ENCODE measurements around the gene CLDN24.

CLDN24 gene

GRCh38 chr4:183322326-183322725, at the start of gene CLDN24:
CLDN24 (minus strand) TSS chr4:183322426; CDS start chr4:183322426, 0 bp downstream.
- no peaks in the 10 kb centered on the region for H3K9me3 ChIP-seq (ENCODE audit: control insufficient read depth, insufficient read depth, low read length)

DNA sequence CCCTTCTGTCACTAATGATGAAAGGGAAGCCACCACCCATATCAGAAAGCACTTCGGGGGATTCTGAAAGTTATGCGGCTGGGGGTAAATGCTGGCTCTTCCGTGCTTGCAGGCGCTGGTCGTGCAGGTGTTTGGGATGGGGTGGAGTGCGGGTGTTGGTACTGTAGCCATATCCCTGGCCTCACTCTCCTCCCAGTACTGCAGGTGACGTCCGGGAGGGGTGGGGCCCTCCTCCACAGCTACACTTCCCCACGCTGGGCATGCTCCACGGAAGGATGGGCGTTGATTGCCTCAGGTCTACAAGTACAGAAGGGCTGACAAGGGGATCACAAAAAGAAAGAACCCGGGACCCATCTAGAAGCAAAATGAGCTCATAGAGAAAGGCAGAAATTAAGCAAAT, 48.6 kb upstream of the CLDN24 start:
- no peaks in the 10 kb centered on the region for H3K27me3 ChIP-seq (ENCODE audit: control insufficient read depth, insufficient read depth, low read length)

More at GRCh38 chr4:183322326-183322725, at the start of gene CLDN24:
- Histone ChIP-seq H3K4me1 (ENCODE audit: control insufficient read depth, insufficient read depth, low read length) (no peaks in the 10 kb centered on the region), H3K36me3 (ENCODE audit: control insufficient read depth, insufficient read depth, low read length) (no peaks in the 10 kb centered on the region), H3K27me3 (ENCODE audit: control insufficient read depth, insufficient read depth, low read length) (no peaks in the 10 kb centered on the region), H3K4me3 (ENCODE audit: low read depth, low read length) (no peak within 1 kb of the TSS), H3K9ac (ENCODE audit: low read depth, low read length) (no peak within 1 kb of the TSS)

DNA sequence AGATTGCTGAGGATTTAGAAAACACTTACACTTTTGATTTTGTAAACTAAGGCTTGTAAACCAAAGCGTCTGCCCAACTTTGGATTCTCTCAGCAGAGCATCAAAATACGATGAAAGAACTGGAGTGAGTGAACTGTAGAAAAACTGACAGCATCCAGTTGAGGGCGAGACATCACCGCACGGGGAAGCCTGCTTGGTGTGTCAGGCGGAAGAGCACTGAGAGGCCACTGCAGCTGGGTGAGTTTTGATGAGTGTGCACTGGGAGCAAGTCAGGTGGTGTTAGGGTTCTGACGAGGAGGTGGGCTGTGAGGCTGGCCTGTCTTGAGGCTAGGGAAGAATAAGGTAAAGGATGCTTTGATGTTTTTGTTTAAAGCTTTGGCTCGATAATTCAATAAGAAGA, 46.8 kb upstream of the CLDN24 start:
- Histone ChIP-seq H3K36me3 (ENCODE audit: control insufficient read depth, insufficient read depth, low read length) (no peaks in the 10 kb centered on the region), H3K9me3 (ENCODE audit: control insufficient read depth, insufficient read depth, low read length) (no peaks in the 10 kb centered on the region), H3K4me3 (ENCODE audit: low read depth, low read length) (no peak overlapping the region), H3K4me1 (ENCODE audit: control insufficient read depth, insufficient read depth, low read length) (no peaks in the 10 kb centered on the region), H3K9ac (ENCODE audit: low read depth, low read length) (no peak overlapping the region), H3K27me3 (ENCODE audit: control insufficient read depth, insufficient read depth, low read length) (no peaks in the 10 kb centered on the region)

More for the DNA sequence above, 48.6 kb upstream of the CLDN24 start:
- Histone ChIP-seq H3K9ac (ENCODE audit: low read depth, low read length) (no peak overlapping the region), H3K4me3 (ENCODE audit: low read depth, low read length) (no peak overlapping the region), H3K36me3 (ENCODE audit: control insufficient read depth, insufficient read depth, low read length) (no peaks in the 10 kb centered on the region), H3K4me1 (ENCODE audit: control insufficient read depth, insufficient read depth, low read length) (no peaks in the 10 kb centered on the region), H3K9me3 (ENCODE audit: control insufficient read depth, insufficient read depth, low read length) (no peaks in the 10 kb centered on the region)

GRCh38 chr4:183366206-183366835, 44.1 kb upstream of the CLDN24 start:
- Histone ChIP-seq H3K27me3 (ENCODE audit: control insufficient read depth, insufficient read depth, low read length) (no peaks in the 10 kb centered on the region), H3K9me3 (ENCODE audit: control insufficient read depth, insufficient read depth, low read length) (no peaks in the 10 kb centered on the region), H3K4me3 (ENCODE audit: low read depth, low read length) (no peak overlapping the region), H3K4me1 (ENCODE audit: control insufficient read depth, insufficient read depth, low read length) (no peaks in the 10 kb centered on the region), H3K9ac (ENCODE audit: low read depth, low read length) (no peak overlapping the region), H3K36me3 (ENCODE audit: control insufficient read depth, insufficient read depth, low read length) (no peaks in the 10 kb centered on the region)

GRCh38 chr4:183364025-183364424, 41.8 kb upstream of the CLDN24 start:
- H3K9ac ChIP-seq (ENCODE audit: low read depth, low read length): no peak overlapping the region
- H3K9me3 ChIP-seq (ENCODE audit: control insufficient read depth, insufficient read depth, low read length): no peaks in the 10 kb centered on the region
- H3K4me1 ChIP-seq (ENCODE audit: control insufficient read depth, insufficient read depth, low read length): no peaks in the 10 kb centered on the region
- H3K36me3 ChIP-seq (ENCODE audit: control insufficient read depth, insufficient read depth, low read length): no peaks in the 10 kb centered on the region
- no peaks in the 10 kb centered on the region for H3K27me3 ChIP-seq (ENCODE audit: control insufficient read depth, insufficient read depth, low read length)
- no peak overlapping the region for H3K4me3 ChIP-seq (ENCODE audit: low read depth, low read length)

- Histone ChIP-seq H3K4me3 (ENCODE audit: low read depth, low read length) (no peak overlapping the region), H3K9me3 (ENCODE audit: control insufficient read depth, insufficient read depth, low read length) (no peaks in the 10 kb centered on the region), H3K36me3 (ENCODE audit: control insufficient read depth, insufficient read depth, low read length) (no peaks in the 10 kb centered on the region), H3K9ac (ENCODE audit: low read depth, low read length) (no peak overlapping the region), H3K4me1 (ENCODE audit: control insufficient read depth, insufficient read depth, low read length) (no peaks in the 10 kb centered on the region), H3K27me3 (ENCODE audit: control insufficient read depth, insufficient read depth, low read length) (no peaks in the 10 kb centered on the region)
Measured at GRCh38 chr4:183362916-183363542, 40.8 kb upstream of the CLDN24 start.

DNA sequence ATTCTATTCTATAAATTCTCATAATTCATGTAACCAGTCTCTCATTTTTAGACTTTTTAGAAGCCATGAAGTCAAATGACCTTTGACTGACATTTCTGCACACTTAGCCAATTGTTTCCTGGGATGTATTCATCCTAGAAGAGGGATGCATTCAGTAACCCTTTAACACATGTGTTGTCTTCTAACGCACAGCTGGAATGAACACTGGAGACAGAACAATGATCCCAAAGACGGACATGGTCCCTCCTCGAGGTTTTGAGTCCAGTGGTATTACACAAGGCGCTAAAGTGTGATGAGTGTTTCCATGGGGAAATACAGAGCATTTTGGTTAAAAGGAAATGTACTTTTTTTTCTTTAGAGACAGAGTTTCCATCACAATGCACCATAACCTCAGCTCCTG, 39.8 kb upstream of the CLDN24 start:
- no peaks in the 10 kb centered on the region for H3K4me1 ChIP-seq (ENCODE audit: control insufficient read depth, insufficient read depth, low read length)
- no peaks in the 10 kb centered on the region for H3K27me3 ChIP-seq (ENCODE audit: control insufficient read depth, insufficient read depth, low read length)
- H3K4me3 ChIP-seq (ENCODE audit: low read depth, low read length): no peak overlapping the region
- H3K9me3 ChIP-seq (ENCODE audit: control insufficient read depth, insufficient read depth, low read length): no peaks in the 10 kb centered on the region
- H3K36me3 ChIP-seq (ENCODE audit: control insufficient read depth, insufficient read depth, low read length): no peaks in the 10 kb centered on the region
- H3K9ac ChIP-seq (ENCODE audit: low read depth, low read length): no peak overlapping the region

- no peak overlapping the region for H3K4me3 ChIP-seq (ENCODE audit: low read depth, low read length)
- H3K36me3 ChIP-seq (ENCODE audit: control insufficient read depth, insufficient read depth, low read length): no peaks in the 10 kb centered on the region
- no peaks in the 10 kb centered on the region for H3K4me1 ChIP-seq (ENCODE audit: control insufficient read depth, insufficient read depth, low read length)
- no peaks in the 10 kb centered on the region for H3K9me3 ChIP-seq (ENCODE audit: control insufficient read depth, insufficient read depth, low read length)
- H3K9ac ChIP-seq (ENCODE audit: low read depth, low read length): no peak overlapping the region
- H3K27me3 ChIP-seq (ENCODE audit: control insufficient read depth, insufficient read depth, low read length): no peaks in the 10 kb centered on the region
Measured at GRCh38 chr4:183360161-183360919, 38.1 kb upstream of the CLDN24 start.

DNA sequence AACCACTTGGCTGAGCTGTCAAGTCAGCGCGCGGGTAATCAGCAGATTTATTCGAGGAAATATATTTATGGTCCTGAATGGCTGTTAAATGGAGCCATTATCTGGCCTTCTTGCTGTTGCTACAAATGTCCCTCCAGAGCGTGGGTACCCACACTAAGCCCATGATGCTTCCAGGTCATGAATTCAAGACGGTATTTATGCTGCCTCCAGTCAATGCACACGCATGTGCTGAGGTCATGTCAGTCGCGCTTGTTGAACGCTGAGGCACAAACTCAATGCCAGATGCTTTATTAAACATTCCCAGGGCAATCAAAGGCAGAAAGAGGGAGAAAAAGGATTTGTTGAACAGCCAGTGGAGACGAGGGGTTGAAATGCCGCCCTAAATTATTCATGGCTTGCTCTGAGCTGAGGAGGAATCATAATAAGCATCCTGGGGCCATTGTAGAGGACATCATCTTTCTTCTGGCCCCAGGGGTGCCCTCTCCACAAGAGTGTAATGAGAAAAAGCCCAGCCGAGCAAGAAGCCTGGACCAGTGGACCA, 36.1 kb upstream of the CLDN24 start:
- H3K36me3 ChIP-seq (ENCODE audit: control insufficient read depth, insufficient read depth, low read length): no peaks in the 10 kb centered on the region
- no peaks in the 10 kb centered on the region for H3K27me3 ChIP-seq (ENCODE audit: control insufficient read depth, insufficient read depth, low read length)
- no peak overlapping the region for H3K9ac ChIP-seq (ENCODE audit: low read depth, low read length)
- no peaks in the 10 kb centered on the region for H3K4me1 ChIP-seq (ENCODE audit: control insufficient read depth, insufficient read depth, low read length)
- no peaks in the 10 kb centered on the region for H3K9me3 ChIP-seq (ENCODE audit: control insufficient read depth, insufficient read depth, low read length)
- H3K4me3 ChIP-seq (ENCODE audit: low read depth, low read length): no peak overlapping the region

GRCh38 chr4:183356931-183357675, 34.9 kb upstream of the CLDN24 start:
- Histone ChIP-seq H3K4me3 (ENCODE audit: low read depth, low read length) (no peak overlapping the region), H3K4me1 (ENCODE audit: control insufficient read depth, insufficient read depth, low read length) (no peaks in the 10 kb centered on the region), H3K9me3 (ENCODE audit: control insufficient read depth, insufficient read depth, low read length) (no peaks in the 10 kb centered on the region), H3K36me3 (ENCODE audit: control insufficient read depth, insufficient read depth, low read length) (no peaks in the 10 kb centered on the region), H3K27me3 (ENCODE audit: control insufficient read depth, insufficient read depth, low read length) (no peaks in the 10 kb centered on the region), H3K9ac (ENCODE audit: low read depth, low read length) (no peak overlapping the region)

GRCh38 chr4:183356173-183356830, 34.1 kb upstream of the CLDN24 start:
- Histone ChIP-seq H3K9me3 (ENCODE audit: control insufficient read depth, insufficient read depth, low read length) (no peaks in the 10 kb centered on the region), H3K4me1 (ENCODE audit: control insufficient read depth, insufficient read depth, low read length) (no peaks in the 10 kb centered on the region), H3K27me3 (ENCODE audit: control insufficient read depth, insufficient read depth, low read length) (no peaks in the 10 kb centered on the region), H3K4me3 (ENCODE audit: low read depth, low read length) (no peak overlapping the region), H3K9ac (ENCODE audit: low read depth, low read length) (no peak overlapping the region), H3K36me3 (ENCODE audit: control insufficient read depth, insufficient read depth, low read length) (no peaks in the 10 kb centered on the region)

Data from iPS-15b (cell line).